GM12801 (cell line): ENCODE results near the gene SEC61A1.

Experiments
- TF ChIP-seq, protein P1 (sequence below): IDR thresholded peaks from one replicate; pipeline ENCODE4 v1.5.1; 2011; ENCODE audit warnings: control low read depth; ENCODE audit not compliant: insufficient read length; ENCODE audit errors: extremely low read depth

The SEC61A1 gene

DNA sequence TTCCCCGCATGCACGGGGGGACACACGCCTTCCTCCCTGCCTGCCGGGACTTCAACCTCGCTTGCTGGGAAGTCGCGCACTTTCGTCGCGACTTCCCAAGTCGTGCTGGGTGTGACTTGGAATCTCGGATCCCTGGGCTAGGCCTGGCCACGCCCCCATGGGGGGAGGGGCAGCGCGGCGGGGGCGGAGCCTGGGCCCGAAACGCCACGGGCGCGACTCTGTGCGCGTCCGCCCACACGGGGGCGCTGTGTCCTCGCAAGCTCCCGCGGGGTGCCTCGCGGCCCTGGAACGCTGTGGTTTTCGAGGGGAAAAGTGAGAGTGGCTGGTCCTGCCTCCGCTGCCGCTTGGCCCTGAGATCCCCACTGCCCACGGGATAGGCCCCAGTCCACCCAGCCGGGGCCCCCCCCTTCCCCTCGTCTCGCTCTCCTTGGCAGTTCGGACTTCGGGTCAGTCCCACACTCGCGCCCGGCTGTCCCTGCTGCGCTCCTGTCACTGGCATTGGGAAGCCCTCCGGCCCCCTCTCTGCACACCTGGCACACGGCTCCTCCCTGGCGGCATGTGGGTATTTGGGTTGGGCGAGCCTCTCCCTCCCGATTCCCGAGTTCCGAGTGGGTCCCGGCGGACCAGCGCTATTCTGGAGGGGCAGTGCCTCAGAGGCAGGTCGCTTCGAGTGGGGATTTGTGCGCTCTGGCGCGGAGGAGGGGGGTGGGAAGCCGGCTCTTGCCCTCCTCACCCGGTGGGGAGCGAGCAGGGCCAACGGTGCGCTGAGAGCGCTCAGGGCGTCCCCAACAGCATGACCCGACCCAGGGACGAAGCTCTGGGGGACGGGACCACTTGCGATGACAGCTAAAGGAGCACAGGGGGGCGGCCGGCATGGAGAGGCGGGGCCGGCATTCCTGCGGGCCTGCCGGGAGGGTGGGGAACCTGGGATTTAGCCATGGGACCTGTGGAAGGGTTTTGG is 23.6 kb downstream of the SEC61A1 start:
- TF ChIP-seq, protein P1, sequence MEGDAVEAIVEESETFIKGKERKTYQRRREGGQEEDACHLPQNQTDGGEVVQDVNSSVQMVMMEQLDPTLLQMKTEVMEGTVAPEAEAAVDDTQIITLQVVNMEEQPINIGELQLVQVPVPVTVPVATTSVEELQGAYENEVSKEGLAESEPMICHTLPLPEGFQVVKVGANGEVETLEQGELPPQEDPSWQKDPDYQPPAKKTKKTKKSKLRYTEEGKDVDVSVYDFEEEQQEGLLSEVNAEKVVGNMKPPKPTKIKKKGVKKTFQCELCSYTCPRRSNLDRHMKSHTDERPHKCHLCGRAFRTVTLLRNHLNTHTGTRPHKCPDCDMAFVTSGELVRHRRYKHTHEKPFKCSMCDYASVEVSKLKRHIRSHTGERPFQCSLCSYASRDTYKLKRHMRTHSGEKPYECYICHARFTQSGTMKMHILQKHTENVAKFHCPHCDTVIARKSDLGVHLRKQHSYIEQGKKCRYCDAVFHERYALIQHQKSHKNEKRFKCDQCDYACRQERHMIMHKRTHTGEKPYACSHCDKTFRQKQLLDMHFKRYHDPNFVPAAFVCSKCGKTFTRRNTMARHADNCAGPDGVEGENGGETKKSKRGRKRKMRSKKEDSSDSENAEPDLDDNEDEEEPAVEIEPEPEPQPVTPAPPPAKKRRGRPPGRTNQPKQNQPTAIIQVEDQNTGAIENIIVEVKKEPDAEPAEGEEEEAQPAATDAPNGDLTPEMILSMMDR: no peak

DNA sequence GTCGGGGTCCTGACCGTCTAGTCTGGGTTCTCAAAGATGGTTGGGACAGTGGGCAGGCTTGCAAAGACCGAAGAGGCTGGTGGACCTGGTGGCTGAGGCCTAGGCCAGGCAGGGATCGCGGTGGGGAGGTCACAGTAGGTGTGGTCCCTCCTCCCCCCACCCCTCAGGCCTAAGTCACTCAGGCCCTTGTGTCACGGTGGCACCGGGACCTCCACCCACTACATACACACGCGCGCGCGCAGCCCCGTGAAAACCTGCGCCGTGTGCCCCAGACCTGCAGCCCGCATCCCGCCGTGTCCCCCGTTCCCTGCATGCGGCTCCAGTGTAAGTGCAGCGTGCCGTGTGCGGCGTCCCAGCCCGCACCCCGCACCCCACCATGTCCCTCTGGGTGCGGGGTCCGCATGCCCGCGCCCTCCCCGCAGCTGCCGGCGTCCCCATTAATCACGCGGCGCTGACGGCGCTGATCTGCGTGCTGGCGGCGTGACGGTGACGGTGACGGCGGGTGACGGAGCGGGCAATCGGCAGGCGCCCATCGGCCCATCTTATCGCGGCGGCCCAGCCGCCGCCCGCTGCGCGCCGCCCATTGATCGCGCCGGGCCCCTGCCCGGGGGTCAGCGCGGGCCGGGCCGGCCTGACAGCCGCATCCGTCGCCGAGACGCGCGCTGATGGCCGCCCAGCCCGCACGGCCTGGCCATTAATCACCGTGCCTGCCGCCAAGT is 24.4 kb downstream of the SEC61A1 start:
- TF ChIP-seq, protein P1: no peak

DNA sequence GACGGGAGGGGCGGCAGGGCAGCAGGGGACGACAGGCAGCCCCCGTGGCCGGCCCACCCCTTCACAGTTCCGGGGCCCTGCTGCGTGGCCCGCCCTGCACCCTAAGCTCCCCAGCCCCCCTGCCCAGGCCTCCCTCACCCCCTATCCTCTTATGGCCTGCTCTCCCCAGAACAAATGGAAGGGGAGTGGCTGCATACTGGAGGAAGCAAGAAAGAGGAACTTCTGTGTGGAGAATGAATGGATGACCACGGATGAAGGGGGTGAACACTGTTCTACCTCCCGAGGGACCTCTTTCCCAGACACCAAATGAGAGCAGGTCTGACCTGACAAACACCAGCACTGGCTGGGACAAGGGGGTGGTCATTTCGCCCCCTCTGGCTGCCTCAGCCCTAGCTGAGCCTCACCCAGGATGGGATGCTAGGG is 25.0 kb downstream of the SEC61A1 start:
- TF ChIP-seq, protein P1: no peak

DNA sequence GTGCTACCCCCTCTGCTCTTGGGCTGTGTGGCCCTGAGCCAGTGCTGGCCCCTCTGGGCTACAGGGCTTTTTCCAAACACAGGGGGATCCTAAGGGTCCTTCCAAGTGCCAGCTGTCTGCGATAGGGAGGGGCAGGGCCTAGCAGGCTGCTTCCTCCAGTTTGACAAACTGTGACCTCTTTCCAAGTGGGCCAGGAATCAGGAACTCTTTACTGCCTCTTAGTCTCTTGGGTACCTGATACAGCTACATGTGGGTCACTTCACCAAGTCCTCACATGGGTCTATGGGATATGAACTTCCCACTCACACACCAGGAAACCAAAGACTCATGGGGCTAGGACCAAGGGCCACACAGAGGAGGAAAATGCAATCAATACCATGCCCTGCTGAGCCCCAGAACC is 25.4 kb downstream of the SEC61A1 start:
- TF ChIP-seq, protein P1: no peak

DNA sequence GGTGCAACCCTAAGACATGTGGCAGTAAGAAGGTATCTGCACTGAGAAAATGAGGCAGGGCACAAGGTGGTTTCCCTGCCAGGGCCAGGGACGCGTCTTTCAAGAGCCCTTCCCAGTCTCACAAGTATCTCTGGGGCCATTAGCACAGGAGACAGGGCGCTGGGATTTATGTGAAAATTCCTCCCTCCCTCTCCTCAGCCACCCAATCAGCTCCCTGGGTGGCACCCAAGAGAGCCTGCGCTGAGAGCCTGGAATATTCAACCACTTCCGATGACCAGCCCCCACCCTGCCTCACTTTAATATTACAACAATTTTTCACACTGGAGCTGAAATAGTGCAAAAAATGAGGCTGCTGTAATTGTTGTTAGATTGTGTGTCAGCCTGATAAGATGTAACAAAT is 26.1 kb downstream of the SEC61A1 start:
- TF ChIP-seq, protein P1: no peak

DNA sequence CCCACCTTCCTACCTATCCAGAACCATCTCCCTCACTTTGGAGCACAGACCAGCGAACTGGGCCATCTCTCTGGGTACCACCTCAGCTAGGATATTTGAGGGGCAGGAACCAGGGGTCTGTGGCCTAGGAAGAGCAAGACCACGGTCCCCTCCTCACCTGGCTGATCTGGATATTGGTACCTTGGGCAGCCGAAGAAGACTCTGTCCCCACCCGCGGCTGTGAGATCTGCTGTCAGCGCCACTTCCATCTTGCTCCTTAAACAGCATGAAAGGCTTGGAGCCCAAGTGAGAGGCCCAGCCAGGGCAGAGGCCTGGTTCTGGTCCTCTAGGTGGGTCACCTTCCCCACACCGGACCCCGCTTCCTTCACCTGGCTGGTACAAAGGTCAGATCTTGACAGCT is 26.6 kb downstream of the SEC61A1 start:
- TF ChIP-seq, protein P1: no peak

DNA sequence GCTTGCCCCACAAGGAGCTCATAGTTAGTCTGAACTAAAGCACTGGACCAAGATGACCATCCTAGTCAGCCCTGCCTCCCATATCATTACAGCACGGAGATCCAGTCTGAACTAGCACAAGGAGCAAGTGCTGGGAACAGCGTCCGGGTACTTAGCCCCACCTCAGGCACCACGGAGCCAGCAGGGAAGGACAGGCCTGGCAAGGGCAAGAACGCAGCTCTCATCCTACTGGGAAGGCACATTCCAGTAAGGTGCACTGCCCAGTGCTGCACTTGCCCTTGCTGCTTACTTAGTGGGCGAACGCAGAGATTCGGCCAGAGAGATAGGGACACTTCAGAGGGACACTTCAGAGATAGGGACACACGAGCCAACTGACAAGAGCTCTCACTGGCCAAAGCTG is 27.6 kb downstream of the SEC61A1 start:
- TF ChIP-seq, protein P1: no peak
